ENCODE data around the gene LRRC49.
"Not testable (repeated sequence)": the region's sequence is repeated elsewhere in the genome, so short reads cannot be mapped to it uniquely, and the experiment has no call there.

Gene LRRC49

GRCh38 chr15:70866982-70867641, 25.5 kb upstream of the LRRC49 start:
- no peak for DNase-seq (ENCODE audit: low read depth in 3 of 3, low spot score in 1 of 3)

- DNase-seq (ENCODE audit: low read depth in 3 of 3, low spot score in 1 of 3) = no peak
These were observed 24.6 kb upstream of the LRRC49 start for GRCh38 chr15:70867911-70868467.

GRCh38 chr15:70869346-70869745, 23.3 kb upstream of the LRRC49 start:
- DNase-seq (ENCODE audit: low read depth in 3 of 3, low spot score in 1 of 3) = no peak

- DNase-seq (ENCODE audit: low read depth in 3 of 3, low spot score in 1 of 3) = no peak
These were observed 22.6 kb upstream of the LRRC49 start for GRCh38 chr15:70870051-70870450.

- not testable (repeated sequence) for DNase-seq (ENCODE audit: low read depth in 3 of 3, low spot score in 1 of 3)
These were observed 21.1 kb upstream of the LRRC49 start for GRCh38 chr15:70871490-70871889.

- DNase-seq (ENCODE audit: low read depth in 3 of 3, low spot score in 1 of 3) = no peak
These were observed 19.2 kb upstream of the LRRC49 start for GRCh38 chr15:70873232-70874054.

GRCh38 chr15:70875001-70875782, 17.4 kb upstream of the LRRC49 start:
- DNase-seq (ENCODE audit: low read depth in 3 of 3, low spot score in 1 of 3) = no peak

GRCh38 chr15:70876011-70876410, 16.6 kb upstream of the LRRC49 start:
- no peak for DNase-seq (ENCODE audit: low read depth in 3 of 3, low spot score in 1 of 3)

GRCh38 chr15:70876683-70877082, 15.9 kb upstream of the LRRC49 start:
- no peak for DNase-seq (ENCODE audit: low read depth in 3 of 3, low spot score in 1 of 3)

- no peak for DNase-seq (ENCODE audit: low read depth in 3 of 3, low spot score in 1 of 3)
These were observed 13.2 kb upstream of the LRRC49 start for GRCh38 chr15:70879401-70879800.

- DNase-seq (ENCODE audit: low read depth in 3 of 3, low spot score in 1 of 3) = no peak
These were observed 11.8 kb upstream of the LRRC49 start for GRCh38 chr15:70880781-70881180.

GRCh38 chr15:70882361-70882760, 10.3 kb upstream of the LRRC49 start:
- DNase-seq (ENCODE audit: low read depth in 3 of 3, low spot score in 1 of 3) = no peak

GRCh38 chr15:70892912-70893560, 410 bp downstream of the LRRC49 start:
- DNase-seq (ENCODE audit: low read depth in 3 of 3, low spot score in 1 of 3) = no peak

- DNase-seq (ENCODE audit: low read depth in 3 of 3, low spot score in 1 of 3) = no peak
These were observed 9.5 kb downstream of the LRRC49 start for GRCh38 chr15:70902107-70902506.

- no peak for DNase-seq (ENCODE audit: low read depth in 3 of 3, low spot score in 1 of 3)
These were observed 14.2 kb downstream of the LRRC49 start for GRCh38 chr15:70906842-70907241.

- no peak for DNase-seq (ENCODE audit: low read depth in 3 of 3, low spot score in 1 of 3)
These were observed 15.3 kb downstream of the LRRC49 start for GRCh38 chr15:70907784-70908471.

GRCh38 chr15:70910958-70911357, 18.3 kb downstream of the LRRC49 start:
- DNase-seq (ENCODE audit: low read depth in 3 of 3, low spot score in 1 of 3) = no peak

GRCh38 chr15:70912187-70912586, 19.6 kb downstream of the LRRC49 start:
- DNase-seq (ENCODE audit: low read depth in 3 of 3, low spot score in 1 of 3) = no peak

- DNase-seq (ENCODE audit: low read depth in 3 of 3, low spot score in 1 of 3) = no peak
These were observed 23.9 kb downstream of the LRRC49 start for GRCh38 chr15:70916531-70916930.

GRCh38 chr15:70917955-70918354, 25.3 kb downstream of the LRRC49 start:
- no peak for DNase-seq (ENCODE audit: low read depth in 3 of 3, low spot score in 1 of 3)
